ENCODE data around the gene ACIN1.
A peak's percentile ranks its signal among the peaks of the same experiment; 100 is the strongest.

Gene ACIN1

GRCh38 chr14:23009939-23010726, 84.8 kb downstream of the ACIN1 start, which contains the start of gene C14orf93:
Gene C14orf93, minus strand, starts transcription at chr14:23010143. Its CDS starts 11,120 bp downstream, at chr14:22999023.
- DNase-seq, result peak; percentile 67

- DNase-seq, result no peak
Measured at GRCh38 chr14:23009483-23009938, 85.4 kb downstream of the ACIN1 start.

- no peak for DNase-seq
Measured at GRCh38 chr14:23008831-23009230, 86.1 kb downstream of the ACIN1 start.
